ENCODE results near the gene SLC25A51. TPM values are rescaled to one million over a fixed set of nuclear protein-coding genes. Genes with fewer than 3 reads are reported as not detected.
"Not testable (repeated sequence)": the region's sequence is repeated elsewhere in the genome, so short reads cannot be mapped to it uniquely, and the experiment has no call there.

SLC25A51 gene
- polyA plus RNA-seq, 1 donor from 2014 or later: 26.8 TPM

- H2AFZ ChIP-seq (ENCODE audit: low read depth, low read length): no peak overlapping the region
- no peak for TF ChIP-seq MXI1 (conservative IDR thresholded peaks at IDR 0.05; ENCODE audit: poor library complexity, severe bottlenecking)
- no peak for TF ChIP-seq CTCF (IDR thresholded peaks at IDR 0.05; ENCODE audit: poor library complexity, severe bottlenecking)
- TF ChIP-seq RAD21 (conservative IDR thresholded peaks at IDR 0.05): no peak
- TF ChIP-seq EZH2 (IDR thresholded peaks at IDR 0.05; ENCODE audit: borderline replicate concordance, insufficient read depth, low read length, poor library complexity, severe bottlenecking): no peak
- TF ChIP-seq TAF1 (IDR thresholded peaks at IDR 0.05; ENCODE audit: low read depth): no peak
- TF ChIP-seq REST (IDR thresholded peaks at IDR 0.05; ENCODE audit: borderline replicate concordance): no peak
- TF ChIP-seq POLR2AphosphoS5 (IDR thresholded peaks at IDR 0.05): no peak
- no peak for TF ChIP-seq EP300 (conservative IDR thresholded peaks at IDR 0.05; ENCODE audit: poor library complexity, severe bottlenecking)
- TF ChIP-seq SMC3 (conservative IDR thresholded peaks at IDR 0.05; ENCODE audit: poor library complexity): no peak
- H3K9me2 ChIP-seq (ENCODE audit: insufficient read depth, low read length): no peaks in the 10 kb centered on the region
- peaks cover 25% of the 10 kb centered on the region for H3K79me2 ChIP-seq (replicated peaks; ENCODE audit: insufficient read depth, low read length)
- no peaks in the 10 kb centered on the region for H4K20me1 ChIP-seq (ENCODE audit: insufficient read depth)
- H3K27me3 ChIP-seq (ENCODE audit: insufficient read depth, low read depth, low read length): no peaks in the 10 kb centered on the region
- peaks cover 9% of the 10 kb centered on the region for H3K36me3 ChIP-seq (ENCODE audit: insufficient read depth, low read length)
- H3K4me2 ChIP-seq (ENCODE audit: low read length): no peak overlapping the region
- no peak overlapping the region for H3K9ac ChIP-seq (ENCODE audit: low read length)
- no peak overlapping the region for H3K4me3 ChIP-seq (ENCODE audit: low read length)
- no peak overlapping the region for H3K27ac ChIP-seq (ENCODE audit: low read length)
- no peaks in the 10 kb centered on the region for H3F3A ChIP-seq (ENCODE audit: insufficient read depth, low read length, poor library complexity, severe bottlenecking)
- H3K9me3 ChIP-seq (ENCODE audit: low read length): no peaks in the 10 kb centered on the region
Measured at GRCh38 chr9:37897665-37898064, 6.3 kb downstream of the SLC25A51 start.

- H3F3A ChIP-seq (ENCODE audit: insufficient read depth, low read length, poor library complexity, severe bottlenecking): no peaks in the 10 kb centered on the region
- H3K9ac ChIP-seq (ENCODE audit: low read length): no peak overlapping the region
- H3K36me3 ChIP-seq (ENCODE audit: insufficient read depth, low read length): peaks cover 16% of the 10 kb centered on the region
- no peak overlapping the region for H3K4me3 ChIP-seq (ENCODE audit: low read length)
- H3K9me2 ChIP-seq (ENCODE audit: insufficient read depth, low read length): no peaks in the 10 kb centered on the region
- H3K27me3 ChIP-seq (ENCODE audit: insufficient read depth, low read depth, low read length): no peaks in the 10 kb centered on the region
- no peak overlapping the region for H3K4me2 ChIP-seq (ENCODE audit: low read length)
- peaks cover 6% of the 10 kb centered on the region for H3K79me2 ChIP-seq (replicated peaks; ENCODE audit: insufficient read depth, low read length)
- H2AFZ ChIP-seq (ENCODE audit: low read depth, low read length): no peak overlapping the region
- no peaks in the 10 kb centered on the region for H4K20me1 ChIP-seq (ENCODE audit: insufficient read depth)
- TF ChIP-seq EP300 (conservative IDR thresholded peaks at IDR 0.05; ENCODE audit: poor library complexity, severe bottlenecking) (no peak), REST (IDR thresholded peaks at IDR 0.05; ENCODE audit: borderline replicate concordance) (no peak), MXI1 (conservative IDR thresholded peaks at IDR 0.05; ENCODE audit: poor library complexity, severe bottlenecking) (no peak), POLR2AphosphoS5 (IDR thresholded peaks at IDR 0.05) (no peak), TAF1 (IDR thresholded peaks at IDR 0.05; ENCODE audit: low read depth) (no peak), EZH2 (IDR thresholded peaks at IDR 0.05; ENCODE audit: borderline replicate concordance, insufficient read depth, low read length, poor library complexity, severe bottlenecking) (no peak), RAD21 (conservative IDR thresholded peaks at IDR 0.05) (no peak), CTCF (IDR thresholded peaks at IDR 0.05; ENCODE audit: poor library complexity, severe bottlenecking) (no peak), SMC3 (conservative IDR thresholded peaks at IDR 0.05; ENCODE audit: poor library complexity) (no peak)
- H3K27ac ChIP-seq (ENCODE audit: low read length): no peak overlapping the region
- H3K9me3 ChIP-seq (ENCODE audit: low read length): no peaks in the 10 kb centered on the region
Measured at GRCh38 chr9:37892063-37892462, 11.9 kb downstream of the SLC25A51 start.

- H4K20me1 ChIP-seq (ENCODE audit: insufficient read depth); H2AFZ ChIP-seq (ENCODE audit: low read depth, low read length); H3K9me3 ChIP-seq (ENCODE audit: low read length); H3K79me2 ChIP-seq (replicated peaks; ENCODE audit: insufficient read depth, low read length); H3K4me3 ChIP-seq (ENCODE audit: low read length); H3K27me3 ChIP-seq (ENCODE audit: insufficient read depth, low read depth, low read length); H3K9me2 ChIP-seq (ENCODE audit: insufficient read depth, low read length); H3K4me2 ChIP-seq (ENCODE audit: low read length); H3F3A ChIP-seq (ENCODE audit: insufficient read depth, low read length, poor library complexity, severe bottlenecking); H3K9ac ChIP-seq (ENCODE audit: low read length); H3K27ac ChIP-seq (ENCODE audit: low read length): not testable (repeated sequence)
- H3K36me3 ChIP-seq (ENCODE audit: insufficient read depth, low read length): peaks cover 16% of the 10 kb centered on the region
Measured at GRCh38 chr9:37891042-37891441, 12.9 kb downstream of the SLC25A51 start.
